Hepatocyte (in vitro differentiated cells): Measurements from ENCODE around the gene GRIK4.

Source experiments
- EZH2 ChIP-seq: fragments of 200-600 bp; sonication (generic); IDR thresholded peaks from 2 replicates; pipeline ENCODE4 v1.6.1; 2016; ENCODE audit warnings: antibody characterized with exemption, mild to moderate bottlenecking, borderline replicate concordance
- EZH2phosphoT487 ChIP-seq: fragments of 200-600 bp; sonication (generic); IDR thresholded peaks from one replicate; pipeline ENCODE4 v1.6.1; 2018; ENCODE audit warnings: antibody characterized with exemption, mild to moderate bottlenecking, low read depth, moderate library complexity; ENCODE audit not compliant: unreplicated experiment, severe bottlenecking
- TF ChIP-seq, protein P1 (sequence below): fragments of 200-600 bp; sonication (generic); IDR thresholded peaks from 2 replicates; pipeline ENCODE4 v1.5.1; 2016; ENCODE audit warnings: antibody characterized with exemption, mild to moderate bottlenecking; ENCODE audit not compliant: poor library complexity

DNA sequence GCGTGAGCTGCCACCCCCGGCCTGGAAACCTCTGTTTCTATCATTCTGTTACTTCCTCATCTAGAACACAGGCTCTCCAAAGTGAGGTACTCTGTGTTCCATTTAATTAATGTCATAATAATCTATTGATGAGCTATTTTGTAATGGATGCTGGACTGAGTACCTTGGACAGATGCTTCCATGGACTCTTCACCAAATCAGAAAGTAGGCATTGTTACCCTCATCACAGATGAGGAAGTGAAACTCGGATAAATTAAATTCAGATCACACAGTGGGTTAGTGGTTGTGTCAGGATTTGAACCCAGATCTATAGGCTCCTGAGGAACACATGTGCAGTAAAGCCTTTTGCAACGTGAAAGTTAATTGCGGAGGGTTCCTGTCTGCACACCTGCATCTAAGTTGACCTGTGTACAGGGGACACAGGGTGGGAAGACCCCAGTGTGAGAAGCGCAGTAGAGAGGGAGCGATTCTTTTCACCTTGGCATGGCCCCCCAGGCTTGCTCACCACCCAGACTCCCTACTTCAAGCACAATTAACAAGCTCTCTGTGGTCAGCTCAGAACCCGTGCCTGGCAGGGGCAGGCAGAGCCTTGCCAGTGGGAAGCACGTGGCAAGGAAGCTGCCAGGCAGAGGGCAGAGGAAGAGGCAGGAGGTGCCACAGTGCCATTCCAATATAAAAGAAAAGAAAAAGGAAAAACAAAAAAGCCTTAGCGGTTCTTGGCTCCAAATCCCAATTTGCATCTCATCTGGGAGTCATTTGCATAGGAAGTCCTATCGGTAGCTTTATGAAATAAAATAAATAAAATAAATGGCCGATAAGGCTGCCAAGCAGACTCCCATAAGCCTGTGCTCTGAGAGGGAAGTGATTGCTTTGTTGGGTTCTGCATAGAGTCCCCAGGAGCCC lies 239.3 kb downstream of the GRIK4 start:
- TF ChIP-seq EZH2 (no peak), EZH2phosphoT487 (no peak)
- TF ChIP-seq, protein P1, sequence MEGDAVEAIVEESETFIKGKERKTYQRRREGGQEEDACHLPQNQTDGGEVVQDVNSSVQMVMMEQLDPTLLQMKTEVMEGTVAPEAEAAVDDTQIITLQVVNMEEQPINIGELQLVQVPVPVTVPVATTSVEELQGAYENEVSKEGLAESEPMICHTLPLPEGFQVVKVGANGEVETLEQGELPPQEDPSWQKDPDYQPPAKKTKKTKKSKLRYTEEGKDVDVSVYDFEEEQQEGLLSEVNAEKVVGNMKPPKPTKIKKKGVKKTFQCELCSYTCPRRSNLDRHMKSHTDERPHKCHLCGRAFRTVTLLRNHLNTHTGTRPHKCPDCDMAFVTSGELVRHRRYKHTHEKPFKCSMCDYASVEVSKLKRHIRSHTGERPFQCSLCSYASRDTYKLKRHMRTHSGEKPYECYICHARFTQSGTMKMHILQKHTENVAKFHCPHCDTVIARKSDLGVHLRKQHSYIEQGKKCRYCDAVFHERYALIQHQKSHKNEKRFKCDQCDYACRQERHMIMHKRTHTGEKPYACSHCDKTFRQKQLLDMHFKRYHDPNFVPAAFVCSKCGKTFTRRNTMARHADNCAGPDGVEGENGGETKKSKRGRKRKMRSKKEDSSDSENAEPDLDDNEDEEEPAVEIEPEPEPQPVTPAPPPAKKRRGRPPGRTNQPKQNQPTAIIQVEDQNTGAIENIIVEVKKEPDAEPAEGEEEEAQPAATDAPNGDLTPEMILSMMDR: no peak
